HG02642 (cell line): ENCODE data around the gene BLTP2.
"Not testable (repeated sequence)": the region's sequence is repeated elsewhere in the genome, so short reads cannot be mapped to it uniquely, and the experiment has no call there.

Experiments
- ATAC-seq: cut with Tn5 transposase; IDR thresholded peaks from one replicate; pipeline ENCODE4 v1.9.1; 2021; ENCODE audit warnings: mild to moderate bottlenecking; ENCODE audit not compliant: unreplicated experiment, poor library complexity

Gene BLTP2

GRCh38 chr17:28644787-28645575 is at the start of gene BLTP2:
TSS of gene BLTP2 (minus strand) at chr17:28645158. CDS start at chr17:28645056, 102 bp downstream.
- ATAC-seq = peak; percentile 93

DNA sequence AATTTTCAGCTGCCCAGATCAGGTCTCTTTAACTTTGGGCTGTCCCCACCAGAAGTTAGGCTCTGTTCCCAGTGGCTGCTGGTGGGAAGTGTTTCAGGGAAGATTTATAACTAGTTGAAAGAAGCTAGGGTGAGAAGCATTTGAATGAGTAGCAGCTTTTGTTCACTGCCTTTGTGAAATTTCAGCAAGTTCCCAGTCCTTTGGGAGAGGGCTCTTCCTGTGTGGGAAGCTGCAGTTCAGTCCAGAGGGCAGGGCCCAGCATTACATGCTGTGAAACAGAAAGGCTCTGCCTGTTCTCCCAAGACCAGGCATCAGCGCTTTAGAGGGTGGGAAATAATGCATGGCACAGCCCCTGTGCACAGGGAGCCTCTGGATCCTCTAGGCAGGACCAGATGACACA is 48.9 kb upstream of the BLTP2 start:
- no peak for ATAC-seq

DNA sequence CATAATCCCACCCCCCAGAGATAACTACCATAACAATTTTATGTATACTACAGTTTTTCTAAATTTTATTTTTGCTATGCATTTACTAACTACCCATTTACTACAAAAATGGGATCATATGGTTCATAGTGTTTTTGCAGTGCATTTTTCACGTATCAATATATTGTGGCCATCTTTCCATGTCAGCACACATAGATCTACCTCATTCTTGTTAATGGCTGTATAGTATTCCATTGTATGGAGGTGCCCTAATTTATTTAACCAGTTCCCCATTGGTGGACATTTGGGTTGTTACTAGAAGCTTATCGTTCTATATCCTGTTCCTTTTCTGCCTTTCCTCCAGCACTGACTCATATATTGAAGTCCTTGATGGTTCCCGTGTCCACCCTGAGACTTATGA is 44.1 kb upstream of the BLTP2 start:
- ATAC-seq = no peak

- ATAC-seq = no peak
These were observed 43.5 kb upstream of the BLTP2 start for GRCh38 chr17:28688481-28688880.

DNA sequence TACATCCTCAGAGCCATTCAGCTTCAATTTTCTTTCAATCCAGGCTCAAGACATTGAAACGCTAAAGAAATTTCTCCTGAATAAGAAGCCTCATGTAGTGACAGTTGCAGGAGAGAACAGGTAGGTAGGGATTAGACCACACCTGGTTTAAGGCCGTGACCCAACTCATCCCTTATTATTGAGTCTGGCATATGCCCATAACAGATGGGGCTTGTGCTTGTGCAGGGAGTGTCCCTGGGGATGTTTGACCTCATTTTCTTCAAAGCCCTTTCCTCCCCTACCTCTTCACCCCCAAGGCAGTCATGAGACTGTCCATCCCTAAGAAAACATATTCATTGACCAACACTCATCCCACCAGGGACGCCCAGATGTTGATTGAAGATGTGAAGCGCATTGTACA is 41.3 kb upstream of the BLTP2 start:
- ATAC-seq = no peak

GRCh38 chr17:28685366-28685765 is 40.4 kb upstream of the BLTP2 start:
- ATAC-seq = no peak

- ATAC-seq = no peak
These were observed 40.0 kb upstream of the BLTP2 start for GRCh38 chr17:28684963-28685362.

DNA sequence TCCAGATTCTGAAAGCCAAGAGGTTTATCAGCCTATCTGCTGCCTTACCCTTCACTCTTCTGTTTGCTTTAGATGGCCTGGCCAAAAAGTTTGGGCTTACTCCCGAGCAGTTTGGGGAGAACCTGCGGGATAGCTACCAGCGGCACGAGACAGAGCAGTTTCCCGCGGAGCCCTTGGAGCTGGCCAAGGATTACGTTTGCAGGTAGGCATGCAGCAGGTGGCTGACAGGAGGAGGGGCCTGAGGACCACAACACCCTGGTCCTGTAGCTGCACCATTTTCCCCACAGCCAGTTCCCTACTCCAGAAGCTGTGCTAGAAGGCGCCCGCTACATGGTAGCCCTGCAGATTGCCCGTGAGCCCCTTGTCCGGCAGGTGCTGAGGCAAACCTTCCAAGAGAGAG is 37.7 kb upstream of the BLTP2 start:
- no peak for ATAC-seq

DNA sequence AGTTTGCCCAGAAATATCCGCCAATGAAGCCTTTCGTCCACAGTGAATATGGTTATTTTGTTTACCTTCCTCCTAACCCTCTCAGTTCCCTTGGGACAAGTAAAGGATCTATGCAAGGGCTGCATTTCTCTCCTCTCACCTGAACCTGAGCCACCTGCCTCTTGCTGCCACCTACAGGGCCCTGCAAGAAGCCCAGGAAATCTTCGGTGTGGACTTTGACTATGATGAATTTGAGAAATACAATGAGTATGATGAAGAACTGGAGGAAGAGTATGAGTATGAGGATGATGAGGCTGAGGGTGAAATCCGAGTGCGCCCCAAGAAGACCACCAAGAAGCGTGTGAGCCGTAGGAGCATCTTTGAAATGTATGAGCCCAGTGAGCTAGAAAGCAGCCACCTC is 31.0 kb upstream of the BLTP2 start:
- ATAC-seq = no peak

GRCh38 chr17:28675490-28675889 is 30.5 kb upstream of the BLTP2 start:
- no peak for ATAC-seq

GRCh38 chr17:28669918-28670317 is 25.0 kb upstream of the BLTP2 start:
- no peak for ATAC-seq

DNA sequence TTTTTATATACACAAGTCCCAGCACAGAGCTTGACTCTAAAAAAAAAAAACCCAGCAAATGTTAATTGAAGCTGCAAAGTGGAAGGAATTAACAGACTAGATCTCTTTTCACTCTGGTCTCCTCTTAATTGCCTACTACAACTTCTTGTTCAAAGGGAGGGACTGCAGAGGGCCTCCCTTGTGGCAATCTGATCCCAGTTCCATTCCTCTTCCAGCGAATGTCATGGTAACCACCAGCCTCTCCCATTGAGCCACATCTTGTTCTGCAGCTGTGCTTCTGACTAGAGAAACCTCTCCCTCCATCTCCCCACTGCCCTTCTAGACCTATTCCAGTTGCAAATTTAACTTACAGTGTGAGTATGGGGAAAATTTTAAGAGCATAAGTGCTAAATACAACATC is 22.9 kb upstream of the BLTP2 start:
- no peak for ATAC-seq

DNA sequence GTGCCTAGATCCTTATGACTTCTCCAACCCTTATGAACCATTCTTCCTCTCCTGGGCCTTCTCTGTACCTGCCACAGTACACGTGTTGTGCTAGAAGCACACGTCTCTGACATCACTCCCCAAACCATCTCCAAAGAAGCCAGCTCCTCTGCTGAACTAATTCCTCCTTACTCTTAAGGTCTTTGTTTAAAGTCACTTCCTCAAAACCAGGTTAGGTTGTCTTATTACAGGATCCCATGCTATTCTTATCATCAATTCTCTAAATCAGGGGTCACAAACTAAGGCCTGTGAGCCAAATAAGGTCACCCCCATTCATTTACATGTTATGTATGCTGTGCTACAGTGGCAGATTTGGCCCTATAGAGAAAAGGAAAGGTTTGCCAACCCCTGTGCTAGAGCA is 21.0 kb upstream of the BLTP2 start:
- ATAC-seq = no peak

DNA sequence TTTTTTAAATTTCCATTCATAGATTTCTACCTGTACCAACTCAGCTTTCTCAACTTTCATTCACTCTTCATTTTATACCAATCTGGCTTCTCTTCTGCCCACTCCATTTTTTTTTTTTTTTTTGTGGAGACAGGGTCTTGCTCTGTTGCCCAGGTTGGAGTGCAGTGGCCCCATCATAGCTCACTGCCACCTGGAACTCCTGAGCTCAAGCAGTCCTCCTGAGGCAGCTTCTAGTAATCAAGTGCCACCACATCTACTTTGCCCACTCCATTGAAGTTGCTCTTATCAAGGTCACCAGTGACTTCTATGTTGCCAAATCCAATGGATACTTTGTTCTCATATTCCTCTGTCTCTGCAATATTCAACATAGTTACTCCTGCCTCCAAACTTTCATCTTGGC is 18.8 kb upstream of the BLTP2 start:
- no peak for ATAC-seq

- no peak for ATAC-seq
These were observed 17.5 kb upstream of the BLTP2 start for GRCh38 chr17:28662527-28662829.

DNA sequence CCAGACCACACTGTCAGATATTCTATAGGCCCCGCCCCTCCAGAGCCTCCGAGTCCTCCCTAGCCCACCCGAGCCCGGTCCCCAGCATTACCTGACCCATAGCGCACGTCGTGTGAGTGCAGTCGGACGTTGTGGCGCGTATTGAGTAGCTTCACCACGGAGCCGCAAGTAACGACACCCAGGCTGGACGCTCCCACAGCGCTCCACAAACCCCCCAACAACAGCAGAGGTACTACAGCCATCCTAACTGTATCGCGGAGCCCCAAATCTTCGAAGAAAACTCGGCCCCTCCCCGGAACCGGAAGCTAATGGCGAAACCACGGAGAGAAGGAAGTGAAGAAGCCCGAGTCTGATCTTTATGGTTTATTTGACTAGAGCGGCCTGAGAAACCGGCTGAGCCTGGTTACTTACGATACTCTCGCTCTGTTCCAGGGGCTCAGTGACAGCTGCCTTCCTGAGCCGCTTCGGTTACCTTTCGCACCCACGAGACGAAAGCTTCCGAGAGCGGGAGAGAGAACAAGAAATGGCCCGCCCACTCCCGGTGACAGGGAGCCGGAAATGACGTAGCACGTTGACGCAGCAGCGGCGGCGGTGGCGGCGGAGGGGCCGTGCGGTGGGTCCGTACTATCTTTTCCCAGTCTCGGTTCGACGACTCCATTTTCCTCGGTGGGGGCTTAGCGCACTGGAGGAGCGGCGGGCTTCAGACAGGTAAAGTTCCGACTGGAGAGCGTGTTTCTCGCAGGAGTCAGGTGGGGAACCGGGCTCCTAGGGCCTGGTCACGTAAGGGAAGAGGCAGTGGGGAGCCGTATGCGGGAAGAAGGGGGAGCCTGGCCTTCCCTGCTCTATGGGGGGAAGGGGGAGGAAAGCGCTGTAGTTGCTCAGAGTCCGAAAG is 16.9 kb upstream of the BLTP2 start, which contains the start of the genes SDF2 and SUPT6H:
Gene SDF2, minus strand, starts transcription at position 272 of the 892 bp plus-strand sequence. Its CDS starts 30 bp downstream, at position 242.
Gene SUPT6H, plus strand, starts transcription at position 571 of the 892 bp plus-strand sequence. CDS start 11,197 bp downstream, outside the sequence.
- ATAC-seq = peak; percentile 91

DNA sequence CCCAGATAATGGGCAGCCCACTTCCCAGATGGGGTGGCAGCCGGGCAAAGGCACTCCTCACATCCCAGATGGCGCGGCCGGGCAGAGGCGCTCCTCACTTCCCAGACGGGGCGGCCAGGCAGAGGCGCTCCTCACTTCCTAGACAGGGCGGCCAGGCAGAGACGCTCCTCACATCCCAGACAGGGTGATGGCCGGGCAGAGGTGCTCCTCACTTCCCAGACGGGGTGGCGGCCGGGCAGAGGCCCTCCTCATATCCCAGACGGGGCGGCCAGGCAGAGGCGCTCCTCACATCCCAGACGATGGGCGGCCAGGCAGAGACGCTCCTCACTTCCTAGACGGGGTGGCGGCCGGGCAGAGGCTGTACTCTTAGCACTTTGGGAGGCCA is 14.5 kb upstream of the BLTP2 start:
- not testable (repeated sequence) for ATAC-seq

DNA sequence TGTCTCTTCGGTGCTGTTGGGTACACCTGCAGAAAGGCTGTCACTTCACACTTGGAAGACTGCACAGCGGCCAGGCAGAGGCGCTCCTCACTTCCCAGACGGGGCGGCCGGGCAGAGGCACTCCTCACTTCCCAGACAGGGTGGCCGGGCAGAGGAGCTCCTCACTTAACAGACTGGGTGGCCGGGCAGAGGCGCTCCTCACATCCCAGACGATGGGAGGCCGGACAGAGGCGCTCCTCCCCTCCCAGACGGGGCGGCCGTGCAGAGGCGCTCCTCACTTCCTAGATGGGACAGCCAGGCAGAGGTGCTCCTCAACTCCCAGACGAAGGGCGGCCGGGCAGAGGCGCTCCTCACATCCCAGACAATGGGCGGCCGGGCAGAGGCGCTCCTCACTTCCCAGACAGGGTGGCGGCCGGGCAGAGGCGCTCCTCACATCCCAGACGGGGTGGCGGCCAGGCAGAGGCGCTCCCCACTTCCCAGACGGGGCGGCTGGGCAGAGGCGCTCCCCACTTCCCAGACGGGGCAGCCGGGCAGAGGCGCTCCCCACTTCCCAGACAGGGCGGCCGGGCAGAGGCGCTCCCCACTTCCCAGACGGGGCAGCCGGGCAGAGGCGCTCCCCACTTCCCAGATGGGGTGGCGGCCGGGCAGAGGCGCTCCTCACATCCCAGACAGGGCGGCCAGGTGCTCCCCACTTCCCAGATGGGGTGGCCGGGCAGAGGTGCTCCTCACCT is 14.0 kb upstream of the BLTP2 start:
- not testable (repeated sequence) for ATAC-seq

DNA sequence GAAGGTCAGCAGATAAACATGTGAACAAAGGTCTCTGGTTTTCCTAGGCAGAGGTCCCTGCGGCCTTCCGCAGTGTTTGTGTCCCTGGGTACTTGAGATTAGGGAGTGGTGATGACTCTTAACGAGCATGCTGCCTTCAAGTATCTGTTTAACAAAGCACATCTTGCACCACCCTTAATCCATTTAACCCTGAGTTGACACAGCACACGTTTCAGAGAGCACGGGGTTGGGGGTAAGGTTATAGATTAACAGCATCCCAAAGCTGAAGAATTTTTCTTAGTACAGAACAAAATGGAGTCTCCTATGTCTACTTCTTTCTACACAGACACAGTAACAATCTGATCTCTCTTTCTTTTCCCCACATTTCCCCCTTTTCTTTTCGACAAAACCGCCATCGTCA is 13.4 kb upstream of the BLTP2 start:
- ATAC-seq = not testable (repeated sequence)

DNA sequence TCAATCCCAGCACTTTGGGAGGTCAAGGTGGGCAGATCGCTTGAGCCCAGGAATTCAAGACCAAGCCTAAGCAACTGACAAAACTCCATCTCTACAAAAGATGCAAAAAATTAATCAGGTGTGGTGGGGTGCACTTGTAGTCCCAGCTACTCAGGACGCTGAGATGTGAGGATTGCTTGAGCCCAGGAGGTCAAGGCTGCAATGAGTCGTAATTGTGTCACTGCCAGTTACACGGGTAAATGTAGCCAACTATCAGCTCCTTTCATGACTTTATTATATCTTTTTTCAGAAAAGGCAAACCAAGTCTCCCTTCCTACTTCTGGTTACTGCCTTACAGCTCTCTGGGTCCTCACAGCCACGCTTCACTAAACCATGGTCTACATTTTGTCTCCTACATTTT is 12.8 kb upstream of the BLTP2 start:
- no peak for ATAC-seq

- no peak for ATAC-seq
These were observed 10.2 kb upstream of the BLTP2 start for GRCh38 chr17:28655160-28655559.
